ENCODE measurements around the gene SAC3D1. TPM values are rescaled to one million over a fixed set of nuclear protein-coding genes. Genes with fewer than 3 reads are reported as not detected.

The SAC3D1 gene
- total RNA-seq, 3 donors from 2014 or later, result 8.5 to 13.1 (median 11.8) TPM

DNA sequence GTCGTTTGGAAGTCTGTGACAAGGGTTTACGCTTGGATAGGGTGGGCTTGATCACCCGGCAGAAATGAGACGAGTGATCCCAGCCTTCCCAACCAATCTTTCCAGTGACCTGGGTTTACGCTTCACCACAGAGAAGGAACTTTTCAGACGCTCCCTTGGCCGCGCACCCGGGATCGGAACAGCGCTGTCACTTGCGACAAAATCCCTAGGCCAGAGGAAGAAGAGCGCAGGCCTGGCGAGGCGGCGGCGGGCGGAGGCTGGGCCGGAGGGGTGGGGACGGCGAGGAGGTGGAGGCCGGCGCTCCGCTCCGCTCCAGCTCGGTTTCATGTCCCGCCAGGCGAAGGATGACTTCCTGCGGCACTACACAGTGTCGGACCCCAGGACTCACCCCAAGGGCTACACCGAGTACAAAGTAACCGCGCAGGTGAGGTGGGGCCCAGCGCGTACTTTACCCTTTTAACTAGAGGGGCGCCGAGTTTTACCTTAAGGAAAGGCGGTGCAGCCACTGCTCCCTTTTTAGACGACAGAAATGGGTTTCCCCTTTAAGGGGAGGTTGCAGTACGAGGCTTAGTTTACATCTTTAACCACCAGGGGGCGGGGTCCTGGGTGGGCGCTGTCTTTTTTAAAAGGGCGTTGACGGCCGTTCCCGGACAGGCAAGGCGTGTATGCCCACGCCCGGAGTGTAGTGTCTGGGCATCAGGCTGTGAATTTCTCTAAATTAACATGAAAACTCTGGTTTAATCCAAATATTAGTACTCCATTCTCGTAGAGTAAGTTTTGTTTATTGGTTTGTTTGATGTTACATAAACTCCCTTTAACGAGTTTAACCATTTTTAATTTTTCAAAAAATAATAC, 13.6 kb upstream of the SAC3D1 start, which contains the start of gene SNX15:
SNX15 (plus strand) TSS at position 227 of the 855 bp plus-strand sequence; CDS start at position 326, 99 bp downstream.
- intact Hi-C loops (cut with DNase I, micrococcal nuclease), result no loop called here
- ATAC-seq, result peak; percentile 95

DNA sequence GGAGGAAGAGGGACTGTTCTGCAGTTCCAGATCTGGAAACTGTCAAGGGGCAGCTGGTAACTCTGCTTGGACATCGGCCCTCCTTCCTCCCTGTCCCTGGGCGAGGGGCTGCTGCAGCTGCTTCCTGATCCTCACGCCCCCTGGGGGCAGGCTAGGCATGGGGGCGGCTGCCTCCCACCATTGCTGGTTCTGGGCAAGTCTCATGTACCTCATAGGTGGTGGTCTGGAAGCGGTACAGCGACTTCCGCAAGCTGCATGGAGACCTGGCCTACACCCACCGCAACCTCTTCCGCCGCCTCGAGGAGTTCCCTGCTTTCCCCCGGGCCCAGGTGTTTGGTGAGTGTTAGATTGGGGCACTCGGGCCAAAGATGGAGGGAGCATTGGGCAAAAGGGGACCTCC, 8.8 kb upstream of the SAC3D1 start:
- Histone ChIP-seq H3K4me3 (no peak overlapping the region), H3K36me3 (ENCODE audit: low read depth) (no peaks in the 10 kb centered on the region), H3K9me3 (no peaks in the 10 kb centered on the region), H3K4me1 (ENCODE audit: low read depth) (peaks cover 18% of the 10 kb centered on the region)
- DNase-seq (no peak), ATAC-seq (no peak)
- TF ChIP-seq, protein P1, sequence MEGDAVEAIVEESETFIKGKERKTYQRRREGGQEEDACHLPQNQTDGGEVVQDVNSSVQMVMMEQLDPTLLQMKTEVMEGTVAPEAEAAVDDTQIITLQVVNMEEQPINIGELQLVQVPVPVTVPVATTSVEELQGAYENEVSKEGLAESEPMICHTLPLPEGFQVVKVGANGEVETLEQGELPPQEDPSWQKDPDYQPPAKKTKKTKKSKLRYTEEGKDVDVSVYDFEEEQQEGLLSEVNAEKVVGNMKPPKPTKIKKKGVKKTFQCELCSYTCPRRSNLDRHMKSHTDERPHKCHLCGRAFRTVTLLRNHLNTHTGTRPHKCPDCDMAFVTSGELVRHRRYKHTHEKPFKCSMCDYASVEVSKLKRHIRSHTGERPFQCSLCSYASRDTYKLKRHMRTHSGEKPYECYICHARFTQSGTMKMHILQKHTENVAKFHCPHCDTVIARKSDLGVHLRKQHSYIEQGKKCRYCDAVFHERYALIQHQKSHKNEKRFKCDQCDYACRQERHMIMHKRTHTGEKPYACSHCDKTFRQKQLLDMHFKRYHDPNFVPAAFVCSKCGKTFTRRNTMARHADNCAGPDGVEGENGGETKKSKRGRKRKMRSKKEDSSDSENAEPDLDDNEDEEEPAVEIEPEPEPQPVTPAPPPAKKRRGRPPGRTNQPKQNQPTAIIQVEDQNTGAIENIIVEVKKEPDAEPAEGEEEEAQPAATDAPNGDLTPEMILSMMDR (IDR thresholded peaks at IDR 0.05), result no peak
- intact Hi-C loops (cut with DNase I, micrococcal nuclease), result no loop called here

More for the DNA sequence above, 13.6 kb upstream of the SAC3D1 start, which contains the start of gene SNX15:
- Histone ChIP-seq H3K36me3 (ENCODE audit: low read depth) (no peaks in the 10 kb centered on the region), H3K4me3 (peak within 1 kb of the TSS; percentile 33), H3K4me1 (ENCODE audit: low read depth) (peaks cover 18% of the 10 kb centered on the region), H3K9me3 (no peaks in the 10 kb centered on the region)
- TF ChIP-seq, protein P1 (IDR thresholded peaks at IDR 0.05), result peak; percentile 76
- peak; percentile 94 to 98 (median 95) for DNase-seq

DNA sequence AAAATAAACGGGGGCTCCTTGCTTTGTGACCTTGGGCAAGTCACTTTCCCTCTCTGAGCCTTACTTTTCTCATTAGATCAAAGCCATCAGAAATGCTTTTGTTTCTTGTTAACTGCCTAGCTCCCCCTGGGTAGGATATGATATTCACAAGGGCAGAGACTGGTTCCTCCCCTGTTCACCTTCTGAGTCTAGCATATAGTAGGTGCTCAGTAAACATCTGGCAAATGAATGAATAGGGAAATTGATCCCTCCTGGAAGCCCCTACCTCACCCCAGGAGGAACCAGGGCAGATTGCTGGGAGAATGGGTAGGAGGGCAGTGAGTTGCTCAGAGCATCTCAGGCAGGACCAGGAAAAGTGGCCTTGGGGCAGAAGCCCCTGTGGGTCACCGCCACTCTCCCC, 6.6 kb upstream of the SAC3D1 start:
- TF ChIP-seq, protein P1 (IDR thresholded peaks at IDR 0.05), result no peak
- no peak for ATAC-seq
- intact Hi-C loops (cut with DNase I, micrococcal nuclease), result no loop called here
- no peak for DNase-seq
- no peaks in the 10 kb centered on the region for H3K36me3 ChIP-seq (ENCODE audit: low read depth)
- no peaks in the 10 kb centered on the region for H3K4me1 ChIP-seq (ENCODE audit: low read depth)
- H3K9me3 ChIP-seq, result no peaks in the 10 kb centered on the region
- H3K4me3 ChIP-seq, result no peak overlapping the region

DNA sequence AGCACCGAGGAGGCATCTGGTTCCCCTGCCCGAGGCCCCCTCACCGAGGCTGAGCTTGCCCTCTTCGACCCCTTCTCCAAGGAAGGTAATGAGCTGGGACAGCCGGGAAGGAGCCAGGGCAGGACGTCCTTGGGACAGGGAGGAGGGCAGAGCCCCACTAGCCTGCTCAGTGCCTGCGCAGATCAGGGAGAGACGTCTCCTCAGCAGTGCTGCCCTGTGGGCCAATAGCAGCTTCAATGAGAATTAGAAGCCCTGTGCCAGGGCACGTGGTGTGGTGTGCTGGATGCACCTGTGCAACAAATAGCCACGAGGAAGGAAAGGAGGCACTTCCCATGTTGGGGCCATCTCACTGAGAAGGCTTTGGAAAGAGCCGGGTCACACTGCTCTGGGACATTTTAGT, 5.4 kb upstream of the SAC3D1 start:
- Histone ChIP-seq H3K9me3 (no peaks in the 10 kb centered on the region), H3K4me3 (no peak overlapping the region), H3K4me1 (ENCODE audit: low read depth) (peaks cover 4% of the 10 kb centered on the region), H3K36me3 (ENCODE audit: low read depth) (no peaks in the 10 kb centered on the region)
- no peak for ATAC-seq
- TF ChIP-seq, protein P1 (IDR thresholded peaks at IDR 0.05), result no peak
- intact Hi-C loops (cut with DNase I, micrococcal nuclease), result no loop called here
- no peak for DNase-seq

DNA sequence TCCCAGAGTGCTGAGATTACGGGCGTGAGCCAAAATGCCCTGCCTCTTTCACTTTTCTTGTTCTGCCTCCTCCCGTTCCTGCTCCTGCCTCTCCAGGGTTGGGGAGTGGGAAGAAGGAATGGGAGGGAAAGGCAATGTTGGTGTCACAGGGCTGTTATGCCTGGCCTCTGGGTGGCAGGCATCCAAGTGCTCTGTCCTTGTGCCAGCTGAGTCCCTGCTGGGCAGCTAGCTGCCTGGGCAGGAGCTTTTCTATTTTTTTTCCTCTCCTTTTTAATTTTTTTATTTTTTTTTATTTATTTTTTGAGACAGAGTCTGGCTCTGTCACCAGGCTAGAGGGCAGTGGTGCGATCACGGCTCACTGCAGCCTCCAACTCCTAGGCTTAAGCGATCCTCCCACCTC, 4.1 kb upstream of the SAC3D1 start:
- ATAC-seq (no peak), DNase-seq (peak in 2 of 3 donors; percentile 54 to 56)
- Histone ChIP-seq H3K4me3 (no peak overlapping the region), H3K36me3 (ENCODE audit: low read depth) (no peaks in the 10 kb centered on the region), H3K9me3 (no peaks in the 10 kb centered on the region), H3K4me1 (ENCODE audit: low read depth) (peaks cover 10% of the 10 kb centered on the region)
- TF ChIP-seq, protein P1 (IDR thresholded peaks at IDR 0.05), result no peak
- intact Hi-C loops (cut with DNase I, micrococcal nuclease), result no loop called here
